ENCODE data around the gene MYG1. TPM values are rescaled to one million over a fixed set of nuclear protein-coding genes. Genes with fewer than 3 reads are reported as not detected.
A peak's percentile ranks its signal among the peaks of the same experiment; 100 is the strongest.

The MYG1 gene
- total RNA-seq, 6 experiments from 2014 or later: 17.6 to 27.1 (median 20.8) TPM

- no peaks in the 10 kb centered on the region for H3K4me1 ChIP-seq
- no peaks in the 10 kb centered on the region for H3K27me3 ChIP-seq
- DNase-seq (no peak), ATAC-seq (no peak)
- H3K36me3 ChIP-seq: no peaks in the 10 kb centered on the region
- TF ChIP-seq CTCF (IDR thresholded peaks at IDR 0.05) (no peak), POLR2A (IDR thresholded peaks at IDR 0.05) (no peak)
- intact Hi-C loops (cut with DNase I): no loop called here
- WGBS (ENCODE audit: insufficient coverage, low coverage, low lambda C conversion rate, missing lambda C conversion rate): 0% methylated on average over 1 of the region's 8 CpGs
- H3K4me3 ChIP-seq: no peak overlapping the region
- H3K27ac ChIP-seq: no peak overlapping the region
- H3K9me3 ChIP-seq: no peaks in the 10 kb centered on the region
Observed at GRCh38 chr12:53334822-53335221, 35.3 kb downstream of the MYG1 start.

- H3K4me3 ChIP-seq: no peak within 1 kb of the TSS
- H3K27ac ChIP-seq: no peak within 1 kb of the TSS
- H3K9me3 ChIP-seq: no peaks in the 10 kb centered on the region
- intact Hi-C loops (cut with DNase I): no loop called here
- WGBS (ENCODE audit: insufficient coverage, low coverage, low lambda C conversion rate, missing lambda C conversion rate): 55% methylated on average over 10 of the region's 15 CpGs
- H3K4me1 ChIP-seq: no peaks in the 10 kb centered on the region
- H3K27me3 ChIP-seq: no peaks in the 10 kb centered on the region
- H3K36me3 ChIP-seq: no peaks in the 10 kb centered on the region
- TF ChIP-seq POLR2A (IDR thresholded peaks at IDR 0.05): no peak
- no peak for TF ChIP-seq CTCF (IDR thresholded peaks at IDR 0.05)
- ATAC-seq: peak in 1 of 4 donors; percentile 16
- no peak for DNase-seq
Observed at GRCh38 chr12:53336181-53336681, 36.7 kb downstream of the MYG1 start, which contains the start of gene SP7. SP7 (minus strand) TSS chr12:53336354; CDS start chr12:53335646, 708 bp downstream.

GRCh38 chr12:53338017-53338416 is 38.5 kb downstream of the MYG1 start:
- ATAC-seq: no peak
- TF ChIP-seq POLR2A (IDR thresholded peaks at IDR 0.05): no peak
- Histone ChIP-seq H3K4me3 (no peak overlapping the region), H3K4me1 (no peaks in the 10 kb centered on the region), H3K27me3 (no peaks in the 10 kb centered on the region), H3K27ac (no peak overlapping the region), H3K36me3 (no peaks in the 10 kb centered on the region), H3K9me3 (no peaks in the 10 kb centered on the region)
- intact Hi-C loops (cut with DNase I): no loop called here
- 47% methylated on average over 7 of the region's 11 CpGs for WGBS (ENCODE audit: insufficient coverage, low coverage, low lambda C conversion rate, missing lambda C conversion rate)
- no peak for DNase-seq

- Histone ChIP-seq H3K4me3 (no peak overlapping the region), H3K27ac (no peak overlapping the region), H3K27me3 (no peaks in the 10 kb centered on the region), H3K36me3 (no peaks in the 10 kb centered on the region), H3K9me3 (no peaks in the 10 kb centered on the region), H3K4me1 (no peaks in the 10 kb centered on the region)
- TF ChIP-seq POLR2A (IDR thresholded peaks at IDR 0.05) (no peak), CTCF (IDR thresholded peaks at IDR 0.05) (no peak)
- WGBS (ENCODE audit: insufficient coverage, low coverage, low lambda C conversion rate, missing lambda C conversion rate): 60% methylated on average over 1 of the region's 6 CpGs
- ATAC-seq (no peak), DNase-seq (no peak)
- intact Hi-C loops (cut with DNase I): no loop called here
Observed at GRCh38 chr12:53338916-53339315, 39.4 kb downstream of the MYG1 start.

- Histone ChIP-seq H3K27ac (no peak overlapping the region), H3K27me3 (no peaks in the 10 kb centered on the region), H3K36me3 (no peaks in the 10 kb centered on the region), H3K4me3 (no peak overlapping the region), H3K9me3 (no peaks in the 10 kb centered on the region), H3K4me1 (no peaks in the 10 kb centered on the region)
- no peak for TF ChIP-seq POLR2A (IDR thresholded peaks at IDR 0.05)
- TF ChIP-seq CTCF (IDR thresholded peaks at IDR 0.05): no peak
- WGBS (ENCODE audit: insufficient coverage, low coverage, low lambda C conversion rate, missing lambda C conversion rate): 55% methylated on average over 5 of the region's 9 CpGs
- intact Hi-C loops (cut with DNase I): no loop called here
- no peak for ATAC-seq
- no peak for DNase-seq
Observed at GRCh38 chr12:53340398-53340797, 40.9 kb downstream of the MYG1 start.
